ENCODE measurements around the gene FOSB. TPM values are rescaled to one million over a fixed set of nuclear protein-coding genes. Genes with fewer than 3 reads are reported as not detected.

The FOSB gene
- total and polyA plus RNA-seq, 4 donors, result 7.9 to 24.2 (median 16.4) TPM

GRCh38 chr19:45450012-45450333 lies 17.8 kb upstream of the FOSB start:
- Histone ChIP-seq H3K27ac (ENCODE audit: low read depth in 1 of 2, low read length in 1 of 2) (peak overlapping the region in 1 of 2 donors; percentile 91), H3K9ac (ENCODE audit: insufficient read depth in 1 of 2, low read length in 2 of 2) (peak overlapping the region; percentile 87), H3K9me3 (ENCODE audit: control insufficient read depth in 4 of 4, insufficient read depth in 3 of 4, low read length in 3 of 4) (no peaks in the 10 kb centered on the region), H3K36me3 (ENCODE audit: control insufficient read depth in 4 of 4, insufficient read depth in 4 of 4, low read length in 4 of 4) (no peaks in the 10 kb centered on the region), H3K4me1 (ENCODE audit: control insufficient read depth in 5 of 5, insufficient read depth in 5 of 5, low read length in 5 of 5) (peaks cover under 1 to 13% (median 5%) of the 10 kb centered on the region in 5 donors), H3K4me3 (no peak overlapping the region), H3K27me3 (ENCODE audit: control insufficient read depth in 3 of 3, insufficient read depth in 3 of 3, low read length in 2 of 3) (no peaks in the 10 kb centered on the region)
- 5 to 18% methylated on average over 5 of the region's 5 CpGs for WGBS, 2 donors
- no peak for ATAC-seq (ENCODE audit: insufficient read depth, low FRiP score)
- DNase-seq, result no peak
- no peak for TF ChIP-seq CTCF (IDR thresholded peaks at IDR 0.05; ENCODE audit: control extremely low read depth, extremely low read depth)

GRCh38 chr19:45451131-45451849 lies 16.5 kb upstream of the FOSB start:
- DNase-seq (peak; percentile 74 to 83 (median 77)), ATAC-seq (ENCODE audit: insufficient read depth, low FRiP score) (peak; percentile 1)
- peaks cover 0 to 14% (median 13%) of the 10 kb centered on the region in 5 donors for H3K4me1 ChIP-seq (ENCODE audit: control insufficient read depth in 5 of 5, insufficient read depth in 5 of 5, low read length in 5 of 5)

GRCh38 chr19:45451850-45452387 lies 15.9 kb upstream of the FOSB start:
- 81% methylated on average over 12 of the region's 12 CpGs for WGBS, 2 donors
- no peak overlapping the region for H3K4me3 ChIP-seq
- H3K36me3 ChIP-seq (ENCODE audit: control insufficient read depth in 4 of 4, insufficient read depth in 4 of 4, low read length in 4 of 4), result no peaks in the 10 kb centered on the region
- no peaks in the 10 kb centered on the region for H3K9me3 ChIP-seq (ENCODE audit: control insufficient read depth in 4 of 4, insufficient read depth in 3 of 4, low read length in 3 of 4)
- H3K27ac ChIP-seq (ENCODE audit: low read depth in 1 of 2, low read length in 1 of 2), result peak overlapping the region in 1 of 2 donors; percentile 94
- H3K27me3 ChIP-seq (ENCODE audit: control insufficient read depth in 3 of 3, insufficient read depth in 3 of 3, low read length in 2 of 3), result no peaks in the 10 kb centered on the region
- DNase-seq, result peak in 1 of 3 donors; percentile 40
- no peak for ATAC-seq (ENCODE audit: insufficient read depth, low FRiP score)
- H3K9ac ChIP-seq (ENCODE audit: insufficient read depth in 1 of 2, low read length in 2 of 2), result peak overlapping the region in 1 of 2 donors; percentile 86
- peaks cover 0 to 15% (median 13%) of the 10 kb centered on the region in 5 donors for H3K4me1 ChIP-seq (ENCODE audit: control insufficient read depth in 5 of 5, insufficient read depth in 5 of 5, low read length in 5 of 5)
- TF ChIP-seq CTCF (IDR thresholded peaks at IDR 0.05; ENCODE audit: control extremely low read depth, extremely low read depth), result no peak

More at GRCh38 chr19:45451131-45451849, 16.5 kb upstream of the FOSB start:
- Histone ChIP-seq H3K9me3 (ENCODE audit: control insufficient read depth in 4 of 4, insufficient read depth in 3 of 4, low read length in 3 of 4) (no peaks in the 10 kb centered on the region), H3K27ac (ENCODE audit: low read depth in 1 of 2, low read length in 1 of 2) (peak overlapping the region; percentile 69 to 94), H3K9ac (ENCODE audit: insufficient read depth in 1 of 2, low read length in 2 of 2) (peak overlapping the region; percentile 86 to 92), H3K27me3 (ENCODE audit: control insufficient read depth in 3 of 3, insufficient read depth in 3 of 3, low read length in 2 of 3) (no peaks in the 10 kb centered on the region), H3K36me3 (ENCODE audit: control insufficient read depth in 4 of 4, insufficient read depth in 4 of 4, low read length in 4 of 4) (no peaks in the 10 kb centered on the region), H3K4me3 (no peak overlapping the region)
- WGBS, 2 donors, result 2 to 4% methylated on average over 28 of the region's 28 CpGs
- TF ChIP-seq CTCF (IDR thresholded peaks at IDR 0.05; ENCODE audit: control extremely low read depth, extremely low read depth), result no peak

Measured in lung (tissue), 12 donors.